Endodermal cell (in vitro differentiated cells): ENCODE measurements around the gene FAM217A. TPM values are rescaled to one million over a fixed set of nuclear protein-coding genes. Genes with fewer than 3 reads are reported as not detected.
"Not testable (repeated sequence)": the region's sequence is repeated elsewhere in the genome, so short reads cannot be mapped to it uniquely, and the experiment has no call there.

Source experiments
- DNase-seq: peaks from one replicate; pipeline ENCODE4 v3.0.0-alpha.2; 2017
- H3K27ac ChIP-seq: 2 replicates; pipeline ENCODE4 v1.5.1; 2013; ENCODE audit warnings: mild to moderate bottlenecking, low read depth, low read length, moderate library complexity
- H3K27me3 ChIP-seq: 2 replicates; pipeline ENCODE4 v1.6.1; 2013; ENCODE audit warnings: mild to moderate bottlenecking, low read length, moderate library complexity; ENCODE audit not compliant: insufficient read depth, control insufficient read depth, poor library complexity, severe bottlenecking
- H3K36me3 ChIP-seq: 2 replicates; pipeline ENCODE4 v1.7.0; 2013; ENCODE audit warnings: mild to moderate bottlenecking, low read length, moderate library complexity; ENCODE audit not compliant: control insufficient read depth, insufficient read depth
- H3K4me1 ChIP-seq: one replicate; pipeline ENCODE4 v1.7.0; 2013; ENCODE audit warnings: low read length; ENCODE audit not compliant: control insufficient read depth, insufficient read depth
- H3K4me3 ChIP-seq: 2 replicates; pipeline ENCODE4 v1.5.1; 2013; ENCODE audit warnings: mild to moderate bottlenecking, low read length, moderate library complexity
- H3K9ac ChIP-seq: 2 replicates; pipeline ENCODE4 v1.6.1; 2013; ENCODE audit warnings: mild to moderate bottlenecking, low read length, moderate library complexity; ENCODE audit not compliant: poor library complexity, severe bottlenecking; ENCODE audit errors: extremely low read depth
- H3K9me3 ChIP-seq: 2 replicates; pipeline ENCODE4 v1.6.1; 2013; ENCODE audit warnings: mild to moderate bottlenecking, low read length, moderate library complexity; ENCODE audit not compliant: control insufficient read depth
- H3K27ac Mint-ChIP-seq: 2 replicates; pipeline ENCODE4 v1.8.0; 2020; ENCODE audit warnings: mixed read lengths
- H3K27me3 Mint-ChIP-seq: 2 replicates; pipeline ENCODE4 v1.8.0; 2021; ENCODE audit warnings: mild to moderate bottlenecking, mixed read lengths; ENCODE audit not compliant: insufficient read depth
- H3K36me3 Mint-ChIP-seq: 2 replicates; pipeline ENCODE4 v1.8.0; 2020; ENCODE audit warnings: low read depth, mixed read lengths
- H3K4me1 Mint-ChIP-seq: 2 replicates; pipeline ENCODE4 v1.8.0; 2020; ENCODE audit warnings: mixed read lengths
- H3K4me3 Mint-ChIP-seq: 2 replicates; pipeline ENCODE4 v1.8.0; 2020; ENCODE audit warnings: mild to moderate bottlenecking, moderate library complexity, mixed read lengths
- H3K9me3 Mint-ChIP-seq: 2 replicates; pipeline ENCODE4 v1.8.0; 2020; ENCODE audit warnings: mild to moderate bottlenecking, mixed read lengths
- WGBS, 2 experiments: methylation state at CpG; one replicate each; pipeline versions ENCODE4 v1.1.5 to v1.1.7; 2013; ENCODE audit warnings: missing lambda C conversion rate in 2 of 2, mixed read lengths in 1 of 2; ENCODE audit not compliant: insufficient coverage in 1 of 2, insufficient read length in 1 of 2; 5-methylcytosine and 5-hydroxymethylcytosine counted together
- total RNA-seq, 2 donors: library from RNA; stranded (reverse); fragmentation: NEBNext Ultra II Directional in 1 of 2; extraction: Animal tissue kit (Norgen Biotek cat#: 25700) in 1 of 2; gene quantifications; 2 replicates in 1 of 2; 3 replicates in 1 of 2; pipeline ENCODE4 v1.2.1, GENCODE V29; 2021
- TF ChIP-seq, protein P1 (sequence below): fragments of 200-600 bp; sonication (generic); conservative IDR thresholded peaks from 2 replicates; pipeline ENCODE4 v1.5.0; 2021; ENCODE audit warnings: antibody characterized with exemption, mild to moderate bottlenecking

The FAM217A gene
- total RNA-seq, 2 donors from 2014 or later = not detected

DNA sequence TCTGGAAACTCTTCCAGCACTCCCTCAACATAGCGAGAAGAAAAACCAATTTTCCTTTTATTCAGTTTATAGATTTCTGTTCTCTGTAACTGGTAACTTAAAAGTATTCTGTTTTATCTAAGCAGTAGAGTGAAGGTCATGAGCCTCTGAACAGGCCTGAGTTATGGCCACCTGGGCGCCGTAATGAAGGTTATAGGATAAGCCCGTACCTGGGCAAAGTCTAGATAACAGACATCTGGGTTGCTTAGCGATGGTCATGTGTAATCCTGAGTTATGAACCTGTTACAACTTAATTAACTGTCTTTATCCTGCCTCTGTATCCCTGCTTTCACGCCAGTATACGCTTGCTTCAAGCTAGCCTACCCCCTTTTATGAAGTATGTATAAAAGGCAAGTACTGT lies 13.0 kb upstream of the FAM217A start:
- no peaks in the 10 kb centered on the region for H3K27me3 ChIP-seq
- no peak overlapping the region for H3K4me3 ChIP-seq
- TF ChIP-seq, protein P1, sequence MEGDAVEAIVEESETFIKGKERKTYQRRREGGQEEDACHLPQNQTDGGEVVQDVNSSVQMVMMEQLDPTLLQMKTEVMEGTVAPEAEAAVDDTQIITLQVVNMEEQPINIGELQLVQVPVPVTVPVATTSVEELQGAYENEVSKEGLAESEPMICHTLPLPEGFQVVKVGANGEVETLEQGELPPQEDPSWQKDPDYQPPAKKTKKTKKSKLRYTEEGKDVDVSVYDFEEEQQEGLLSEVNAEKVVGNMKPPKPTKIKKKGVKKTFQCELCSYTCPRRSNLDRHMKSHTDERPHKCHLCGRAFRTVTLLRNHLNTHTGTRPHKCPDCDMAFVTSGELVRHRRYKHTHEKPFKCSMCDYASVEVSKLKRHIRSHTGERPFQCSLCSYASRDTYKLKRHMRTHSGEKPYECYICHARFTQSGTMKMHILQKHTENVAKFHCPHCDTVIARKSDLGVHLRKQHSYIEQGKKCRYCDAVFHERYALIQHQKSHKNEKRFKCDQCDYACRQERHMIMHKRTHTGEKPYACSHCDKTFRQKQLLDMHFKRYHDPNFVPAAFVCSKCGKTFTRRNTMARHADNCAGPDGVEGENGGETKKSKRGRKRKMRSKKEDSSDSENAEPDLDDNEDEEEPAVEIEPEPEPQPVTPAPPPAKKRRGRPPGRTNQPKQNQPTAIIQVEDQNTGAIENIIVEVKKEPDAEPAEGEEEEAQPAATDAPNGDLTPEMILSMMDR = no peak
- Mint-ChIP-seq H3K27ac (no peak overlapping the region), H3K36me3 (no peaks in the 10 kb centered on the region), H3K4me1 (no peaks in the 10 kb centered on the region), H3K4me3 (no peak overlapping the region), H3K9me3 (no peaks in the 10 kb centered on the region), H3K27me3 (no peaks in the 10 kb centered on the region)
- H3K36me3 ChIP-seq = no peaks in the 10 kb centered on the region
- H3K9ac ChIP-seq = no peak overlapping the region
- no peak for DNase-seq
- H3K27ac ChIP-seq = no peak overlapping the region
- no peaks in the 10 kb centered on the region for H3K4me1 ChIP-seq
- no peaks in the 10 kb centered on the region for H3K9me3 ChIP-seq
- 92 to 100% methylated on average over 3 to 7 of the region's 7 CpGs for WGBS, 2 experiments

DNA sequence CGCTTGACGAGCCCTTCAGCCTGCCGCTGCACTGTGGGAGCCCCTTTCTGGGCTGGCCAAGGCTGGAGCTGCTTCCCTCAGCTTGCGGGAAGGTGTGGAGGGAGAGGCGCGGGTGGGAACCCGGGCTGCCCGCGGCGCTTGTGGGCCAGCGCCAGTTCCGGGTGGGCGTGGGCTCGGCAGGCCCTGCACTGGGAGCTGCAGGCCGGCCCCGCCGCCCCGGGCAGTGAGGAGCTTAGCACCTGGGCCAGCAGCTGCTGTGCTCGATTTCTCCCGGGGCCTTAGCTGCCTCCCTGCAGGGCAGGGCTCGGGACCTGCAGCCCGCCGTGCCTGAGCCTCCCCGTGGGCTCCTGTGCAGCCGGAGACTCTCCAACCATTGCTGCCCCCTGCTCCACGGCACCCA lies 11.1 kb upstream of the FAM217A start:
- H3K4me1 Mint-ChIP-seq, DNase-seq, H3K36me3 Mint-ChIP-seq, H3K9me3 ChIP-seq, H3K36me3 ChIP-seq, H3K27me3 ChIP-seq, H3K4me3 ChIP-seq, H3K9me3 Mint-ChIP-seq, H3K27me3 Mint-ChIP-seq, H3K27ac ChIP-seq, H3K4me3 Mint-ChIP-seq, H3K4me1 ChIP-seq, H3K9ac ChIP-seq, H3K27ac Mint-ChIP-seq: not testable (repeated sequence)
- 93 to 94% methylated on average over 3 to 26 of the region's 26 CpGs for WGBS, 2 experiments

DNA sequence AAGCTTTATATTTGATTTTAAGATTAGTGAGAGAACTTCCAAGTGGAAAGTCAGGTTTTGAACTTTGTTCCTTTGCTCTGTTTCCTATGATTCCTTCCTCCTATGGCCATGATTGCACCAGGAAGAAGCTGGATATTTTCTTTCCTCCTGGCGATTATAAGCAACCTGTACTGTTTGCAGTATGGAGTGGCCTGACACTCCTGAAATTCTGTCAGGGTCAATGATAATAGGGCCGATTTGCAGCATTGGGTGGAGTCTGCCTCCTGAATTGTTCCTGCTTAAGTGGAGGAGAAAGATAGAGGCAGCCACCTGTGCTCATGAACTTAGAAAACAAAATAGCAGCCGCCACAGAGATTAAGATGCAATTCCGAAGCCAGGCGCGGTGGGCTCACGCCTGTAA lies 9.8 kb upstream of the FAM217A start:
- no peaks in the 10 kb centered on the region for H3K9me3 ChIP-seq
- Mint-ChIP-seq H3K27ac (no peak overlapping the region), H3K4me1 (peaks cover 5% of the 10 kb centered on the region), H3K27me3 (no peaks in the 10 kb centered on the region), H3K9me3 (no peaks in the 10 kb centered on the region), H3K36me3 (no peaks in the 10 kb centered on the region), H3K4me3 (no peak overlapping the region)
- no peaks in the 10 kb centered on the region for H3K36me3 ChIP-seq
- no peak overlapping the region for H3K4me3 ChIP-seq
- no peak overlapping the region for H3K9ac ChIP-seq
- no peak overlapping the region for H3K27ac ChIP-seq
- TF ChIP-seq, protein P1 = no peak
- DNase-seq = no peak
- no peaks in the 10 kb centered on the region for H3K4me1 ChIP-seq
- no peaks in the 10 kb centered on the region for H3K27me3 ChIP-seq
- WGBS, 2 experiments = 86 to 95% methylated on average over 6 to 7 of the region's 7 CpGs

DNA sequence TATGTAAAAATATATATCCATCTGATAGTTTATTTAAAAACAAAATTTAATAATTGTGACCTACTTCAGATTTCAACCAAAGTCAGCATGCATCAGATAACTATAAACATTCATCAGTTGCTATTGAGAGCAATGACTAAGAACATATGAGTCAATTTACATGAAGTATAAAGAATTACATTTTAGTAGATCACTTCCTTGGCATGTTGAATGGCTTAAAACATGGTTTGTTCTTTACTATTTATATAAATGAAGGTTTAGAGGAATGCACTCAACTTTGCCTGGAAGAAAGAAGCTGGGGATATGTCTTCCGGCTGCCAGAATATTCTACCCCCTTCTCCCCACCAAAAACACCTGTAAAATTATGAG lies 6.4 kb upstream of the FAM217A start:
- Mint-ChIP-seq H3K9me3 (no peaks in the 10 kb centered on the region), H3K27me3 (no peaks in the 10 kb centered on the region), H3K4me3 (no peak overlapping the region), H3K27ac (no peak overlapping the region), H3K36me3 (no peaks in the 10 kb centered on the region), H3K4me1 (peaks cover 5% of the 10 kb centered on the region)
- H3K27ac ChIP-seq = no peak overlapping the region
- H3K4me3 ChIP-seq = no peak overlapping the region
- WGBS, 2 experiments = no CpG with 5 or more reads among the region's 1 CpG
- no peak overlapping the region for H3K9ac ChIP-seq
- H3K4me1 ChIP-seq = peaks cover 3% of the 10 kb centered on the region
- H3K36me3 ChIP-seq = no peaks in the 10 kb centered on the region
- TF ChIP-seq, protein P1 = no peak
- DNase-seq = no peak
- no peaks in the 10 kb centered on the region for H3K27me3 ChIP-seq
- H3K9me3 ChIP-seq = no peaks in the 10 kb centered on the region
